ENCODE results near the gene RIIAD1. TPM values are rescaled to one million over a fixed set of nuclear protein-coding genes. Genes with fewer than 3 reads are reported as not detected.
A peak's percentile ranks its signal among the peaks of the same experiment; 100 is the strongest.
"Not testable (repeated sequence)": the region's sequence is repeated elsewhere in the genome, so short reads cannot be mapped to it uniquely, and the experiment has no call there.

RIIAD1 gene
- total RNA-seq = not detected

- peak within 1 kb of the TSS; percentile 38 for H3K4me3 ChIP-seq (ENCODE audit: low read length)
- peaks cover 26% of the 10 kb centered on the region for H3K4me1 ChIP-seq (ENCODE audit: insufficient read depth, low read length)
- H3K9me3 ChIP-seq (ENCODE audit: low read depth, low read length) = no peaks in the 10 kb centered on the region
- peaks cover 68% of the 10 kb centered on the region for H3K27me3 ChIP-seq (ENCODE audit: insufficient read depth, low read length)
These were observed at the start of gene RIIAD1 for GRCh38 chr1:151720974-151721787. Gene RIIAD1, plus strand, starts transcription at chr1:151721522. Its CDS starts 15 bp downstream, at chr1:151721537.

GRCh38 chr1:151673407-151673806, 47.9 kb upstream of the RIIAD1 start:
- H3K9me3 ChIP-seq (ENCODE audit: low read depth, low read length) = no peaks in the 10 kb centered on the region
- H3K4me3 ChIP-seq (ENCODE audit: low read length) = no peak overlapping the region
- no peaks in the 10 kb centered on the region for H3K27me3 ChIP-seq (ENCODE audit: insufficient read depth, low read length)
- no peaks in the 10 kb centered on the region for H3K4me1 ChIP-seq (ENCODE audit: insufficient read depth, low read length)

- H3K9me3 ChIP-seq (ENCODE audit: low read depth, low read length) = no peaks in the 10 kb centered on the region
- no peak overlapping the region for H3K4me3 ChIP-seq (ENCODE audit: low read length)
- H3K27me3 ChIP-seq (ENCODE audit: insufficient read depth, low read length) = no peaks in the 10 kb centered on the region
- H3K4me1 ChIP-seq (ENCODE audit: insufficient read depth, low read length) = peaks cover 10% of the 10 kb centered on the region
These were observed 40.9 kb upstream of the RIIAD1 start for GRCh38 chr1:151680391-151680790.

GRCh38 chr1:151680826-151681225, 40.5 kb upstream of the RIIAD1 start:
- Histone ChIP-seq H3K27me3 (ENCODE audit: insufficient read depth, low read length) (no peaks in the 10 kb centered on the region), H3K9me3 (ENCODE audit: low read depth, low read length) (no peaks in the 10 kb centered on the region), H3K4me3 (ENCODE audit: low read length) (no peak overlapping the region), H3K4me1 (ENCODE audit: insufficient read depth, low read length) (peaks cover 10% of the 10 kb centered on the region)

GRCh38 chr1:151681923-151682322, 39.4 kb upstream of the RIIAD1 start:
- H3K4me3 ChIP-seq (ENCODE audit: low read length) = no peak overlapping the region
- no peaks in the 10 kb centered on the region for H3K27me3 ChIP-seq (ENCODE audit: insufficient read depth, low read length)
- H3K9me3 ChIP-seq (ENCODE audit: low read depth, low read length) = no peaks in the 10 kb centered on the region
- H3K4me1 ChIP-seq (ENCODE audit: insufficient read depth, low read length) = peaks cover 10% of the 10 kb centered on the region

- H3K27me3 ChIP-seq (ENCODE audit: insufficient read depth, low read length); H3K9me3 ChIP-seq (ENCODE audit: low read depth, low read length); H3K4me3 ChIP-seq (ENCODE audit: low read length); H3K4me1 ChIP-seq (ENCODE audit: insufficient read depth, low read length): not testable (repeated sequence)
These were observed 38.4 kb upstream of the RIIAD1 start for GRCh38 chr1:151682901-151683300.

GRCh38 chr1:151684128-151684527, 37.2 kb upstream of the RIIAD1 start:
- Histone ChIP-seq H3K27me3 (ENCODE audit: insufficient read depth, low read length) (no peaks in the 10 kb centered on the region), H3K4me3 (ENCODE audit: low read length) (no peak overlapping the region), H3K4me1 (ENCODE audit: insufficient read depth, low read length) (peaks cover 10% of the 10 kb centered on the region), H3K9me3 (ENCODE audit: low read depth, low read length) (no peaks in the 10 kb centered on the region)

GRCh38 chr1:151686561-151686960, 34.8 kb upstream of the RIIAD1 start:
- Histone ChIP-seq H3K4me1 (ENCODE audit: insufficient read depth, low read length) (peaks cover 15% of the 10 kb centered on the region), H3K9me3 (ENCODE audit: low read depth, low read length) (no peaks in the 10 kb centered on the region), H3K4me3 (ENCODE audit: low read length) (no peak overlapping the region), H3K27me3 (ENCODE audit: insufficient read depth, low read length) (no peaks in the 10 kb centered on the region)

GRCh38 chr1:151689494-151689893, 31.8 kb upstream of the RIIAD1 start:
- H3K4me1 ChIP-seq (ENCODE audit: insufficient read depth, low read length) = peaks cover 25% of the 10 kb centered on the region
- no peaks in the 10 kb centered on the region for H3K9me3 ChIP-seq (ENCODE audit: low read depth, low read length)
- no peaks in the 10 kb centered on the region for H3K27me3 ChIP-seq (ENCODE audit: insufficient read depth, low read length)
- H3K4me3 ChIP-seq (ENCODE audit: low read length) = no peak overlapping the region

- Histone ChIP-seq H3K4me3 (ENCODE audit: low read length) (no peak overlapping the region), H3K27me3 (ENCODE audit: insufficient read depth, low read length) (no peaks in the 10 kb centered on the region), H3K9me3 (ENCODE audit: low read depth, low read length) (no peaks in the 10 kb centered on the region), H3K4me1 (ENCODE audit: insufficient read depth, low read length) (peaks cover 25% of the 10 kb centered on the region)
These were observed 29.1 kb upstream of the RIIAD1 start for GRCh38 chr1:151692226-151692625.

- Histone ChIP-seq H3K4me3 (ENCODE audit: low read length) (no peak overlapping the region), H3K9me3 (ENCODE audit: low read depth, low read length) (no peaks in the 10 kb centered on the region), H3K4me1 (ENCODE audit: insufficient read depth, low read length) (peaks cover 25% of the 10 kb centered on the region), H3K27me3 (ENCODE audit: insufficient read depth, low read length) (no peaks in the 10 kb centered on the region)
These were observed 28.2 kb upstream of the RIIAD1 start for GRCh38 chr1:151693057-151693651.

GRCh38 chr1:151701515-151701914, 19.8 kb upstream of the RIIAD1 start:
- Histone ChIP-seq H3K27me3 (ENCODE audit: insufficient read depth, low read length) (no peaks in the 10 kb centered on the region), H3K4me1 (ENCODE audit: insufficient read depth, low read length) (no peaks in the 10 kb centered on the region), H3K4me3 (ENCODE audit: low read length) (no peak overlapping the region)

GRCh38 chr1:151702936-151703335, 18.4 kb upstream of the RIIAD1 start:
- no peaks in the 10 kb centered on the region for H3K4me1 ChIP-seq (ENCODE audit: insufficient read depth, low read length)
- no peaks in the 10 kb centered on the region for H3K27me3 ChIP-seq (ENCODE audit: insufficient read depth, low read length)
- no peaks in the 10 kb centered on the region for H3K9me3 ChIP-seq (ENCODE audit: low read depth, low read length)
- no peak overlapping the region for H3K4me3 ChIP-seq (ENCODE audit: low read length)

More at GRCh38 chr1:151701515-151701914, 19.8 kb upstream of the RIIAD1 start:
- H3K9me3 ChIP-seq (ENCODE audit: low read depth, low read length) = no peaks in the 10 kb centered on the region

- Histone ChIP-seq H3K9me3 (ENCODE audit: low read depth, low read length) (no peaks in the 10 kb centered on the region), H3K27me3 (ENCODE audit: insufficient read depth, low read length) (no peaks in the 10 kb centered on the region), H3K4me1 (ENCODE audit: insufficient read depth, low read length) (no peaks in the 10 kb centered on the region), H3K4me3 (ENCODE audit: low read length) (no peak overlapping the region)
These were observed 17.5 kb upstream of the RIIAD1 start for GRCh38 chr1:151703813-151704212.

GRCh38 chr1:151704246-151704645, 17.1 kb upstream of the RIIAD1 start:
- Histone ChIP-seq H3K27me3 (ENCODE audit: insufficient read depth, low read length) (no peaks in the 10 kb centered on the region), H3K4me3 (ENCODE audit: low read length) (no peak overlapping the region), H3K9me3 (ENCODE audit: low read depth, low read length) (no peaks in the 10 kb centered on the region), H3K4me1 (ENCODE audit: insufficient read depth, low read length) (no peaks in the 10 kb centered on the region)

- no peak overlapping the region for H3K4me3 ChIP-seq (ENCODE audit: low read length)
- H3K4me1 ChIP-seq (ENCODE audit: insufficient read depth, low read length) = no peaks in the 10 kb centered on the region
- no peaks in the 10 kb centered on the region for H3K9me3 ChIP-seq (ENCODE audit: low read depth, low read length)
- H3K27me3 ChIP-seq (ENCODE audit: insufficient read depth, low read length) = no peaks in the 10 kb centered on the region
These were observed 16.2 kb upstream of the RIIAD1 start for GRCh38 chr1:151705146-151705545.
